ENCODE data around the gene RPS26. TPM values are rescaled to one million over a fixed set of nuclear protein-coding genes. Genes with fewer than 3 reads are reported as not detected.

RPS26 gene
- total and polyA plus RNA-seq, 2 of the 13 experiments (the other 11 are each of a cell fraction or from before 2014, with no cell fraction given): 150 to 421 TPM

GRCh38 chr12:56080556-56081138, 38.9 kb downstream of the RPS26 start (continued):
- TF ChIP-seq SKIL (CRISPR knock-in tag; IDR thresholded peaks at IDR 0.05; ENCODE audit: borderline replicate concordance) (peak; percentile 91; the same call in 1 of the 2 replicates), CSRNP1 (CRISPR knock-in tag; IDR thresholded peaks at IDR 0.05) (no peak), ZNF337 (CRISPR knock-in tag; IDR thresholded peaks at IDR 0.05; ENCODE audit: borderline replicate concordance, low read depth) (no peak), RBM39 (IDR thresholded peaks at IDR 0.05; ENCODE audit: low read depth, low read length, poor library complexity, severe bottlenecking) (no peak), PHF20 (CRISPR knock-in tag; IDR thresholded peaks at IDR 0.05) (no peak), MTA1 (CRISPR knock-in tag; IDR thresholded peaks at IDR 0.05; ENCODE audit: borderline replicate concordance) (no peak), TERF1 (CRISPR knock-in tag; IDR thresholded peaks at IDR 0.05) (no peak), ZNF264 (CRISPR knock-in tag; IDR thresholded peaks at IDR 0.05) (no peak), CENPT (CRISPR knock-in tag; IDR thresholded peaks at IDR 0.05; ENCODE audit: low read depth) (no peak), FLYWCH1 (CRISPR knock-in tag; IDR thresholded peaks at IDR 0.05) (no peak), ZKSCAN8 (CRISPR knock-in tag; IDR thresholded peaks at IDR 0.05; ENCODE audit: borderline replicate concordance) (no peak), ZNF562 (CRISPR knock-in tag; IDR thresholded peaks at IDR 0.05; ENCODE audit: borderline replicate concordance) (no peak), ZNF513 (CRISPR knock-in tag; conservative IDR thresholded peaks at IDR 0.05) (no peak), AKNA (CRISPR knock-in tag; IDR thresholded peaks at IDR 0.05; ENCODE audit: borderline replicate concordance) (no peak), MXD4 (CRISPR knock-in tag; IDR thresholded peaks at IDR 0.05) (0 out of 2 replicates have a peak, but pooled peaks have one; percentile 31), MTERF4 (CRISPR knock-in tag; IDR thresholded peaks at IDR 0.05) (no peak)
